Stomach (tissue), 9 donors: ENCODE results near the gene PRKCE. TPM values are rescaled to one million over a fixed set of nuclear protein-coding genes. Genes with fewer than 3 reads are reported as not detected.

Experiments
- DNase-seq, 2 donors: peaks; one replicate each; pipeline versions ENCODE4 v3.0.0 to v3.0.0-alpha.2; 2013 to 2019
- H3K27ac ChIP-seq, 5 donors: fragments of 200-600 bp in 4 of 5; sonication (generic) in 4 of 5; one replicate each; pipeline ENCODE4 v1.5.1; 2013 to 2019; ENCODE audit warnings: mild to moderate bottlenecking in 1 of 5, moderate library complexity in 1 of 5
- H3K27me3 ChIP-seq, 3 donors: fragments of 200-600 bp; sonication (generic); one replicate each; pipeline ENCODE4 v1.5.1; 2017 to 2019; ENCODE audit warnings: mixed run types in 1 of 3
- H3K36me3 ChIP-seq, 4 donors: fragments of 200-600 bp; sonication (generic); 1 replicate in 3 of 4; 2 replicates in 1 of 4; pipeline ENCODE4 v1.5.1; 2016 to 2019
- H3K4me1 ChIP-seq, 4 donors: fragments of 200-600 bp; sonication (generic); one replicate each; pipeline ENCODE4 v1.5.1; 2016 to 2019
- H3K4me3 ChIP-seq, 4 donors: fragments of 200-600 bp; sonication (generic) in 3 of 4; one replicate each; pipeline ENCODE4 v1.5.1; 2016 to 2019; ENCODE audit warnings: mild to moderate bottlenecking in 1 of 4
- H3K9me3 ChIP-seq, 4 donors: fragments of 200-600 bp; sonication (generic); one replicate each; pipeline ENCODE4 v1.5.1; 2016 to 2019
- EP300 ChIP-seq: sonication (generic); formaldehyde crosslinking; IDR thresholded peaks from one replicate; pipeline ENCODE4 v1.6.1; 2017; ENCODE audit warnings: antibody characterized with exemption
- POLR2A ChIP-seq, 4 donors: fragments of 450-650 bp; IDR thresholded peaks; one replicate each; pipeline ENCODE4 v1.6.1; 2016; ENCODE audit warnings: antibody characterized with exemption in 4 of 4, control low read depth in 2 of 4, mild to moderate bottlenecking in 1 of 4, moderate library complexity in 1 of 4
- POLR2AphosphoS5 ChIP-seq, 3 donors: sonication (generic); formaldehyde crosslinking; IDR thresholded peaks; one replicate each; pipeline ENCODE4 v1.6.1; 2016; ENCODE audit warnings: antibody characterized with exemption in 3 of 3
- whole genome bisulfite sequencing, 5 donors: extraction: QIAGEN DNeasy Blood & Tissue Kit in 3 of 5; methylation state at CpG; one replicate each; pipeline versions ENCODE4 v1.1.5 to v1.1.7; 2013 to 2018; 5-methylcytosine and 5-hydroxymethylcytosine counted together
- intact Hi-C: fragments of 100-400 bp; cut with DNase I; formaldehyde crosslinking; loops from one replicate; pipeline ENCODE4 v1.15.1; 2023; ENCODE audit warnings: low total_unique reads
- polyA plus RNA-seq, 3 donors: library from polyadenylated mRNA; stranded (reverse); fragments of 200-250 nt; gene quantifications; one replicate each; pipeline ENCODE4 v1.2.3, GENCODE V29; 2013
- total RNA-seq, 5 donors: library from RNA; depleted of rRNA; stranded (reverse); fragments of >200 nt; gene quantifications; one replicate each; pipeline versions ENCODE4 v1.1.0 to v1.2.3, GENCODE V29; 2014 to 2016
- TF ChIP-seq, protein P1 (sequence below), 7 experiments: fragments of 450-650 bp in 4 of 7; fragments of 200-600 bp in 3 of 7; sonication (generic) in 3 of 7; IDR thresholded peaks; one replicate each; pipeline ENCODE4 v1.5.1; 2016 to 2019; ENCODE audit warnings: antibody characterized with exemption in 7 of 7, control low read depth in 2 of 7, mild to moderate bottlenecking in 1 of 7
- donor health status: healthy with polysubstance abuse.
- donor health status: Bipolar disorder and iron deficiency.
- donor health status: healthy.

The PRKCE gene
- total and polyA plus RNA-seq, 8 donors, result 2.0 to 92.0 (median 10.0) TPM

- Histone ChIP-seq H3K4me3 (no peak overlapping the region), H3K27me3 (no peaks in the 10 kb centered on the region), H3K27ac (peak overlapping the region; percentile 42 to 82 (median 70)), H3K9me3 (no peaks in the 10 kb centered on the region), H3K4me1 (peaks cover 31 to 62% (median 56%) of the 10 kb centered on the region in 4 donors), H3K36me3 (no peaks in the 10 kb centered on the region)
- no peak for TF ChIP-seq POLR2A (IDR thresholded peaks at IDR 0.05)
- TF ChIP-seq, protein P1, sequence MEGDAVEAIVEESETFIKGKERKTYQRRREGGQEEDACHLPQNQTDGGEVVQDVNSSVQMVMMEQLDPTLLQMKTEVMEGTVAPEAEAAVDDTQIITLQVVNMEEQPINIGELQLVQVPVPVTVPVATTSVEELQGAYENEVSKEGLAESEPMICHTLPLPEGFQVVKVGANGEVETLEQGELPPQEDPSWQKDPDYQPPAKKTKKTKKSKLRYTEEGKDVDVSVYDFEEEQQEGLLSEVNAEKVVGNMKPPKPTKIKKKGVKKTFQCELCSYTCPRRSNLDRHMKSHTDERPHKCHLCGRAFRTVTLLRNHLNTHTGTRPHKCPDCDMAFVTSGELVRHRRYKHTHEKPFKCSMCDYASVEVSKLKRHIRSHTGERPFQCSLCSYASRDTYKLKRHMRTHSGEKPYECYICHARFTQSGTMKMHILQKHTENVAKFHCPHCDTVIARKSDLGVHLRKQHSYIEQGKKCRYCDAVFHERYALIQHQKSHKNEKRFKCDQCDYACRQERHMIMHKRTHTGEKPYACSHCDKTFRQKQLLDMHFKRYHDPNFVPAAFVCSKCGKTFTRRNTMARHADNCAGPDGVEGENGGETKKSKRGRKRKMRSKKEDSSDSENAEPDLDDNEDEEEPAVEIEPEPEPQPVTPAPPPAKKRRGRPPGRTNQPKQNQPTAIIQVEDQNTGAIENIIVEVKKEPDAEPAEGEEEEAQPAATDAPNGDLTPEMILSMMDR (IDR thresholded peaks at IDR 0.05), result peak in 2 of 7 experiments; percentile 15 to 16
- peak in 1 of 3 donors; percentile 24 for TF ChIP-seq POLR2AphosphoS5 (IDR thresholded peaks at IDR 0.05)
- TF ChIP-seq EP300, result no peak
- intact Hi-C loops, result no loop called here
- DNase-seq, result peak in 1 of 2 donors; percentile 64
- 39 to 69% (median 44%) methylated on average over 4 of the region's 4 CpGs for whole genome bisulfite sequencing, 5 donors
Observed at GRCh38 chr2:46042207-46042637, 390.7 kb downstream of the PRKCE start.

GRCh38 chr2:46042711-46043110, 391.2 kb downstream of the PRKCE start:
- no peak for DNase-seq
- Histone ChIP-seq H3K27ac (peak overlapping the region; percentile 50 to 82 (median 72)), H3K36me3 (no peaks in the 10 kb centered on the region), H3K4me3 (no peak overlapping the region), H3K4me1 (peaks cover 31 to 57% (median 51%) of the 10 kb centered on the region in 4 donors), H3K27me3 (no peaks in the 10 kb centered on the region), H3K9me3 (no peaks in the 10 kb centered on the region)
- TF ChIP-seq EP300, result no peak
- no peak for TF ChIP-seq POLR2A (IDR thresholded peaks at IDR 0.05)
- TF ChIP-seq, protein P1 (IDR thresholded peaks at IDR 0.05), result no peak
- no peak for TF ChIP-seq POLR2AphosphoS5 (IDR thresholded peaks at IDR 0.05)
- 56 to 77% (median 64%) methylated on average over 3 of the region's 3 CpGs for WGBS, 5 donors
- intact Hi-C loops, result no loop called here

DNA sequence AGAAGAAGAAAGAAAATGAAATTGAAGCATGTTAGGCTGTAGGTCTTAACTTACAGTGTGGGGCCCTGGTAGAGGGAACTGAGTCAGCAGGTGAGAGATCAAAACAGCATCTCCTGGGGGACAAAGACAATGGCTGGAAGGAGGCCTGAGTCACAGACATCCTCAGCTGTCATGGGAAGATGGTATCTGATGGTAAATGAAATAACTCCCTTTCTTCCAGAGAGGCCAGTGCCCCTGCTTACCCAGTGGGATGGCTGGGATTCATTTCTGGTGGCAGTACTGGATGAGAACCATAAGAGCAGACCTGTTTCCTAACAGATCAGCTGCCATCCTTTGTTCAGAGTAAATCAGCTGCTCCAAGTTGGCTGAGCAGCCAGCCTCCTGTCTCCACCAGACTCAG, 394.4 kb downstream of the PRKCE start:
- peaks cover 14 to 39% (median 29%) of the 10 kb centered on the region in 4 donors for H3K4me1 ChIP-seq
- no peak for DNase-seq
- H3K9me3 ChIP-seq, result no peaks in the 10 kb centered on the region
- peaks cover 0 to under 1% (median under 1%) of the 10 kb centered on the region in 4 donors for H3K36me3 ChIP-seq
- no peak for TF ChIP-seq EP300
- no peak for TF ChIP-seq POLR2AphosphoS5 (IDR thresholded peaks at IDR 0.05)
- TF ChIP-seq, protein P1 (IDR thresholded peaks at IDR 0.05), result no peak
- no peak for TF ChIP-seq POLR2A (IDR thresholded peaks at IDR 0.05)
- no peak overlapping the region for H3K4me3 ChIP-seq
- intact Hi-C loops, result no loop called here
- no peak overlapping the region for H3K27ac ChIP-seq
- H3K27me3 ChIP-seq, result no peaks in the 10 kb centered on the region

DNA sequence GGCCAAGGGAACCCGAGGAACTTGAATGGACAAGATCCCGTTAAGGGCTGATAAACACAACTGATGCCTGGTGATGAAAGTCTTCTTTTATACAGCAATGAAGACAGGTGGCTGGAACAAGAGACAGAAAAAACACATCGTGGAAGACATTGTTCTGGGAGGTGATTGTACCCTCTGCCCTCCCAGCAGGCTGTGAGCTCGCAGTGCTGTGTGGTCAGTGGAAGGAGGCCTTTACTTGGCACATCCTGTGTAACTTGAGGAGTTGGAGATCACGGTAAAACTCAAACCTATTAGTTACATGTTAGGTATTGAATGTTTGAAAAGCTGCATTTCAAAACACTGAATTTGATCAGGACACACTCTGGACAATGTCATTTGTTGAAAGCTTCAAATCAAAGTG, 395.8 kb downstream of the PRKCE start:
- Histone ChIP-seq H3K4me1 (peaks cover 4 to 25% (median 17%) of the 10 kb centered on the region in 4 donors), H3K9me3 (no peaks in the 10 kb centered on the region), H3K4me3 (no peak overlapping the region), H3K27me3 (no peaks in the 10 kb centered on the region), H3K36me3 (peaks cover 0 to 11% (median 3%) of the 10 kb centered on the region in 4 donors), H3K27ac (no peak overlapping the region)
- DNase-seq, result no peak
- intact Hi-C loops, result no loop called here
- WGBS, 5 donors, result 57 to 68% (median 63%) methylated on average over 5 of the region's 5 CpGs
- no peak for TF ChIP-seq POLR2A (IDR thresholded peaks at IDR 0.05)
- TF ChIP-seq EP300, result no peak
- TF ChIP-seq, protein P1 (IDR thresholded peaks at IDR 0.05), result no peak
- TF ChIP-seq POLR2AphosphoS5 (IDR thresholded peaks at IDR 0.05), result no peak
